Heart left ventricle (tissue), 16 donors: ENCODE results near the gene ARL10. TPM values are rescaled to one million over a fixed set of nuclear protein-coding genes. Genes with fewer than 3 reads are reported as not detected.

Experiments
- ATAC-seq, 4 donors: fragments of 200-7000 bp; cut with Tn5 transposase; one replicate each; pipeline ENCODE4 v1.9.1; 2020 to 2022; ENCODE audit warnings: moderate library complexity in 4 of 4, mild to moderate bottlenecking in 3 of 4, moderate number of reproducible peaks in 1 of 4
- DNase-seq, 5 donors: peaks; one replicate each; pipeline ENCODE4 v3.0.0-alpha.2; 2020
- H3K27ac ChIP-seq, 12 donors: fragments of 200-600 bp; sonication (generic) in 4 of 12; one replicate each; pipeline versions ENCODE4 v1.5.0 to v1.8.0; 2016 to 2022; ENCODE audit warnings: mild to moderate bottlenecking in 2 of 12
- H3K27me3 ChIP-seq, 9 donors: fragments of 200-600 bp; sonication (generic) in 2 of 9; one replicate each; pipeline versions ENCODE4 v1.5.1 to v1.8.0; 2016 to 2022; ENCODE audit warnings: mild to moderate bottlenecking in 3 of 9
- H3K36me3 ChIP-seq, 9 donors: fragments of 200-600 bp; sonication (generic) in 2 of 9; one replicate each; pipeline versions ENCODE4 v1.5.0 to v1.8.0; 2018 to 2022; ENCODE audit warnings: mild to moderate bottlenecking in 2 of 9
- H3K4me1 ChIP-seq, 12 donors: fragments of 200-600 bp; sonication (generic) in 4 of 12; one replicate each; pipeline versions ENCODE4 v1.5.0 to v1.8.0; 2016 to 2022; ENCODE audit warnings: mild to moderate bottlenecking in 3 of 12
- H3K4me3 ChIP-seq, 12 donors: fragments of 200-600 bp; sonication (generic) in 4 of 12; one replicate each; pipeline versions ENCODE4 v1.5.0 to v1.8.0; 2017 to 2022; ENCODE audit warnings: mild to moderate bottlenecking in 9 of 12, moderate library complexity in 4 of 12
- H3K9me3 ChIP-seq, 12 donors: fragments of 200-600 bp; sonication (generic) in 4 of 12; one replicate each; pipeline versions ENCODE4 v1.5.0 to v1.8.0; 2016 to 2022; ENCODE audit warnings: mild to moderate bottlenecking in 1 of 12
- POLR2A ChIP-seq, 2 donors: fragments of 450-650 bp; IDR thresholded peaks; one replicate each; pipeline ENCODE4 v1.6.1; 2017; ENCODE audit warnings: antibody characterized with exemption in 2 of 2, mild to moderate bottlenecking in 2 of 2, moderate library complexity in 2 of 2
- WGBS, 4 donors: extraction: QIAGEN DNeasy Blood & Tissue Kit in 2 of 4; methylation state at CpG; one replicate each; pipeline versions ENCODE4 v1.1.5 to v1.1.7; 2013 to 2018; 5-methylcytosine and 5-hydroxymethylcytosine counted together
- intact Hi-C, 10 donors: fragments of 100-400 bp; cut with DNase I; formaldehyde crosslinking; loops; one replicate each; pipeline versions ENCODE4 v1.11.1 to v1.14.2; 2022
- polyA plus RNA-seq, 2 donors: library from polyadenylated mRNA; stranded (reverse); fragments of 200-250 nt; gene quantifications; one replicate each; pipeline ENCODE4 v1.2.3, GENCODE V29; 2013
- total RNA-seq, 9 donors: library from RNA; depleted of rRNA in 2 of 9; stranded (reverse); fragments of >200 nt in 2 of 9; fragmentation: NEBNext Ultra II Directional in 3 of 9; extraction: Animal tissue kit (Norgen Biotek cat#: 25700) in 3 of 9; gene quantifications; one replicate each; pipeline versions ENCODE4 v1.1.0 to v1.2.4, GENCODE V29; 2016 to 2023
- TF ChIP-seq, protein P1 (sequence below), 12 donors: fragments of 200-600 bp; sonication (generic) in 4 of 12; IDR thresholded peaks; one replicate each; pipeline versions ENCODE4 v1.5.0 to v1.8.0; 2018 to 2022; ENCODE audit warnings: antibody characterized with exemption in 12 of 12, mild to moderate bottlenecking in 5 of 12
- donor health status: ischemic (EF 13 %, LVEDD 7.1; RV severe dilation, severe dysfunction).
- donor health status: healthy with polysubstance abuse.
- donor health status: DM: no; HTN: yes; CAD: no.
- donor health status: DM: no; HTN: no; CAD: no.
- donor health status: ischemic (EF 25% LVEDD 6.9; RV normal size, moderate dysfunction).
- donor health status: ischemic (EF 25% LVEDD 5.7; RV mildly dilated, moderate dysfunction).
- donor health status: healthy.
- donor health status: DM: yes; HTN: yes; CAD: no.
- donor health status: ischemic (EF 35%, LVEDD 5.7; RV mildly dilated, moderate dysfunction).
- donor health status: nonischemic (EF 11% LVEDD 7.7; RV severe dilation, severe dysfunction).
- donor health status: DM: yes; HTN: yes; CAD: no.
- donor health status: PGD.
- donor health status: ischemic (EF 29% LVEDD 5.4; RV normal size, mild dysfunction).
- donor health status: nonischemic (EF 23%, LVEDD 6.1; RV moderate dilation, normal function).

The ARL10 gene
- total and polyA plus RNA-seq, 11 donors: 1.5 to 8.1 (median 5.4) TPM

DNA sequence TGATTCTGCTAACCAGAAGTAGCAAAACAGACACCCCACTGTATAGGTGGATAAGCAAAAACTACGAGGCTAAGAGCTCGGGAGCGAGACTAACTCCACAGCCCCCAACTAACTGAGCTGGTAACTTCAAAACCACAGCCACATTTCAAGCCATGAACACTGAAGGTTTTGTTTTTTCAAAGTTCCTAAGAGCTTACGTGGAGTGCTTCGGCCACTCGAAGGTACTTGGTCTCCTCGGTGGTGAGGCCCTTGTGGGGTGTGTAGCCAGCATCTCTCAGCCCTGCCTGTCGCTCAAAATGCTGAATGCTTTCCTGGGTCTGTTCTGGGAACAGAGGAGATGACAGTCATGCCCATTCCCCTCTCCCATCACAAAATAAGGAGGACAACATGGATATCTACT lies 14.9 kb upstream of the ARL10 start:
- intact Hi-C loops: no loop called here

DNA sequence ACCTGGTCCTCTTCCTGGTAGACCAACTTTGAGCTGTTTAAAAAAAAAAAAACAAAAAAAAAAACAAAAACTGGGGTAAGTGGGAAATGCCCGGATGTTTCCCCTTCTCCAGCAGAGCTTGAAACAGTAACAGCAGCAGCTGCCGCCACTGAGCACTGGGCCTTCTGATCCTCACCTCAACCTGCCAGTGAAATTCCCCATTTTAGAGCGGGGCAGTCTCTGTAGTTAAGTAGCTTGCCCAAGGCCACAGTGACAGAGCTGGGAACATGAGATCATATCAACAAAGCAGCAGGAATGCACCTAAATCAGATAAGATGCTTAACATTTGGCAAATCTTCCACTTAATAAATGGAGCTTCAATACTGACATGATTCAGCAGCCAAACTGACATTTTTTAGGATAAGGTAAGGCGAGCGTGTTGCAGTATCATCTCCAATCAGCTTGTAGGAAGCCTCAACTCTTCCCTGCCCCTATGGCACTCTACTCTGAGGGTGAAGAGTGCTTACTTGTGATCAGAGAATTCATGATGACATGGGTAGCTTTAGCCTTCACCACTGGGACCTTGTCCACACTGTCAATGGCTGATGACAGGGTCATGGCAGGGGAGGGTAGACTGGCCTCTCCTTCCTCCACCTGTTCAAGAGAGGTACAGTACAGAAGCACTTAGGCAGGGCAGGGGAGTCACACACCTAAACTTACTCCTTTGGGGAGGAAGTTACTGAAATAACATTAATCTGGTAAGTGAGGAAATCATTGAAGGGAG lies 13.0 kb upstream of the ARL10 start:
- Histone ChIP-seq H3K36me3 (peaks cover 2 to 100% (median 86%) of the 10 kb centered on the region in 9 donors), H3K4me1 (no peaks in the 10 kb centered on the region), H3K27me3 (no peaks in the 10 kb centered on the region), H3K27ac (no peak overlapping the region), H3K9me3 (no peaks in the 10 kb centered on the region), H3K4me3 (no peak overlapping the region)
- DNase-seq (no peak), ATAC-seq (no peak)
- intact Hi-C loops: no loop called here
- WGBS, 4 donors: 92 to 96% (median 94%) methylated on average over 5 of the region's 5 CpGs
- TF ChIP-seq POLR2A (IDR thresholded peaks at IDR 0.05): no peak
- TF ChIP-seq, protein P1, sequence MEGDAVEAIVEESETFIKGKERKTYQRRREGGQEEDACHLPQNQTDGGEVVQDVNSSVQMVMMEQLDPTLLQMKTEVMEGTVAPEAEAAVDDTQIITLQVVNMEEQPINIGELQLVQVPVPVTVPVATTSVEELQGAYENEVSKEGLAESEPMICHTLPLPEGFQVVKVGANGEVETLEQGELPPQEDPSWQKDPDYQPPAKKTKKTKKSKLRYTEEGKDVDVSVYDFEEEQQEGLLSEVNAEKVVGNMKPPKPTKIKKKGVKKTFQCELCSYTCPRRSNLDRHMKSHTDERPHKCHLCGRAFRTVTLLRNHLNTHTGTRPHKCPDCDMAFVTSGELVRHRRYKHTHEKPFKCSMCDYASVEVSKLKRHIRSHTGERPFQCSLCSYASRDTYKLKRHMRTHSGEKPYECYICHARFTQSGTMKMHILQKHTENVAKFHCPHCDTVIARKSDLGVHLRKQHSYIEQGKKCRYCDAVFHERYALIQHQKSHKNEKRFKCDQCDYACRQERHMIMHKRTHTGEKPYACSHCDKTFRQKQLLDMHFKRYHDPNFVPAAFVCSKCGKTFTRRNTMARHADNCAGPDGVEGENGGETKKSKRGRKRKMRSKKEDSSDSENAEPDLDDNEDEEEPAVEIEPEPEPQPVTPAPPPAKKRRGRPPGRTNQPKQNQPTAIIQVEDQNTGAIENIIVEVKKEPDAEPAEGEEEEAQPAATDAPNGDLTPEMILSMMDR (IDR thresholded peaks at IDR 0.05): no peak

More for the DNA sequence above, 14.9 kb upstream of the ARL10 start:
- no peaks in the 10 kb centered on the region for H3K4me1 ChIP-seq
- no peaks in the 10 kb centered on the region for H3K27me3 ChIP-seq
- TF ChIP-seq, protein P1 (IDR thresholded peaks at IDR 0.05): no peak
- no peak for TF ChIP-seq POLR2A (IDR thresholded peaks at IDR 0.05)
- DNase-seq (no peak), ATAC-seq (no peak)
- H3K9me3 ChIP-seq: no peaks in the 10 kb centered on the region
- H3K27ac ChIP-seq: no peak overlapping the region
- no peak overlapping the region for H3K4me3 ChIP-seq
- peaks cover 2 to 100% (median 98%) of the 10 kb centered on the region in 9 donors for H3K36me3 ChIP-seq
- 92 to 96% (median 96%) methylated on average over 8 of the region's 8 CpGs for WGBS, 4 donors

DNA sequence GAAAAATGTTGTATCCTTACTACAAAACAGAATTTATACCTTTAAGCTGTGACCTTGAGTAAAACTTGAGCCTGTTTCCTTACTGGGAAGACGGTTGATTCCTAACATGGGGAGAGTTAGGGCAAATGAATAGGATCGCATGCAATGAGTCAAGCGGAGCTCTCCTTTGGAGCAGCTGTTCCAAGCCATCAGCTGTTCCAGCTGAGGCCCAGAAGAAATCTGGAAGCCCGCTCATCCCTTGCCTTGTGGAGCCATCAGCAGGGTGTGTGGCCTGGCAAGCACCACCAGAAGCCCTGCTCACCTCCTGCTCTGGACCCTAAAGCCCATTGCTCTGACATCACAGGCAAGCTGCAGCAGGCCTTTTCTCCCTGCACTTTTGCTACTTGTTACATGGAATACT lies 11.8 kb upstream of the ARL10 start:
- H3K27ac ChIP-seq: no peak overlapping the region
- 92 to 95% (median 95%) methylated on average over 4 of the region's 4 CpGs for WGBS, 4 donors
- DNase-seq (no peak), ATAC-seq (no peak)
- H3K27me3 ChIP-seq: no peaks in the 10 kb centered on the region
- H3K36me3 ChIP-seq: peaks cover 2 to 100% (median 85%) of the 10 kb centered on the region in 9 donors
- no peaks in the 10 kb centered on the region for H3K9me3 ChIP-seq
- no peaks in the 10 kb centered on the region for H3K4me1 ChIP-seq
- TF ChIP-seq POLR2A (IDR thresholded peaks at IDR 0.05): no peak
- TF ChIP-seq, protein P1 (IDR thresholded peaks at IDR 0.05): no peak
- no peak overlapping the region for H3K4me3 ChIP-seq
- intact Hi-C loops: no loop called here

DNA sequence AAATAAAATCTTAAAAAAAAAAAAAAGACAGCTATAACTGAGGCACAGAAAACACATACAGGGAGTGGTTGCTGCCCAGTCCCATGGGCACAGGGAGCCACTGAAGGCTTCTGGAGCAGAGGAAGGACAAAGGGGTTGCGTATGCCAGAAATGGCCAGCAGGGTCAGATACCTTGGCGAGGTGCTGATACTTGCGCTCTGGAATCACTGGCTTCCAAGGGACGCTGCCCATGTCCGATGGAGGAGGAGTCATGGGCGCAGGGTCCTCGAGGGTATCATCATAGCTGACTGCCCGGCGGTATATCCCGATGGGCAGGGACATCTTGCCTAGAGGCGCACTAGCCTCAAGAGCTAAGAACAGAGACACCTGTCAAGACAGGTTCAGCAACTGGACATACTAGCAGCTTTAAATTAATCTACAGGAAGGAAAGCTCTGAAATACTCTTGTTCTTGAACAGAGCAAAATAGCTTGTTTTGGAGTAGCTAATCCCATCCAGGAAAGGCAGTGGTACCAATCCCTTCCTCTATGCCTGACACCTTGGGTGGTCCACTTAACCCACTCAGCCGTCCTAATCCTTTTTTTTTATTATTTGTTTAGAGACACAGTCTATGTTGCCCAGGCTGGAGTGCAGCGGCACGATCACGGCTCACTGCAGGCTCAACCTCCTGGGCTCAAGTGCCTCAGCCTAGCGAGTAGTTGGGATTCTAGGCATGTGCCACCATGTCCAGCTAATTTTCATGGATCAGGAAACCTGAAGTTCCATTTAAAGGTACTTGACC lies 9.7 kb upstream of the ARL10 start:
- 88 to 90% (median 90%) methylated on average over 16 of the region's 16 CpGs for WGBS, 4 donors
- intact Hi-C loops: no loop called here
- H3K36me3 ChIP-seq: peaks cover 0 to 88% (median 75%) of the 10 kb centered on the region in 9 donors
- ATAC-seq (no peak), DNase-seq (no peak)
- H3K27ac ChIP-seq: no peak overlapping the region
- no peaks in the 10 kb centered on the region for H3K27me3 ChIP-seq
- H3K9me3 ChIP-seq: no peaks in the 10 kb centered on the region
- TF ChIP-seq POLR2A (IDR thresholded peaks at IDR 0.05): no peak
- TF ChIP-seq, protein P1 (IDR thresholded peaks at IDR 0.05): no peak
- no peak overlapping the region for H3K4me3 ChIP-seq
- peaks cover 0 to 16% (median 11%) of the 10 kb centered on the region in 12 donors for H3K4me1 ChIP-seq
